Adipose tissue (tissue), 3 donors: ENCODE data around the gene CLRN3. TPM values are rescaled to one million over a fixed set of nuclear protein-coding genes. Genes with fewer than 3 reads are reported as not detected.

Experiments
- H3K27ac ChIP-seq: one replicate; pipeline ENCODE4 v1.5.1; 2013; ENCODE audit warnings: low read depth, low read length
- WGBS, 3 donors: extraction: QIAGEN DNeasy Blood & Tissue Kit; methylation state at CpG; one replicate each; pipeline ENCODE4 v1.1.7; 2013; 5-methylcytosine and 5-hydroxymethylcytosine counted together
- polyA plus RNA-seq, 3 donors: library from polyadenylated mRNA; stranded (reverse); fragments of 200-250 nt; gene quantifications; one replicate each; pipeline ENCODE4 v1.2.3, GENCODE V29; 2013
- donor health status: healthy with polysubstance abuse.
- donor health status: Bipolar disorder and iron deficiency.
- donor health status: healthy.

CLRN3 gene
- polyA plus RNA-seq, 3 donors, result 0.07 TPM; not detected in 1

- no peak overlapping the region for H3K27ac ChIP-seq
- 46 to 60% (median 56%) methylated on average over 4 of the region's 4 CpGs for WGBS, 3 donors
These were observed 60.2 kb downstream of the CLRN3 start for GRCh38 chr10:127832501-127832900.

GRCh38 chr10:127830414-127830813, 62.3 kb downstream of the CLRN3 start:
- no peak overlapping the region for H3K27ac ChIP-seq
- WGBS, 3 donors, result 76 to 91% (median 90%) methylated on average over 4 of the region's 4 CpGs

Other genes starting within 250 kb of the CLRN3 start
- under 1 TPM in 2 of 3 donors, not detected in 1; 0.10 to 0.12 TPM for gene FOXI2, start 155.8 kb downstream of the CLRN3 start, polyA plus RNA-seq
- 10 to 100 TPM in 2 of 3 donors, 1 to 10 TPM in 1; 1.4 to 16.9 (median 10.8) TPM for gene PTPRE, start 14.2 kb upstream of the CLRN3 start, polyA plus RNA-seq
- under 1 TPM; 0.11 to 0.16 (median 0.16) TPM for gene MKI67, start 233.5 kb upstream of the CLRN3 start, polyA plus RNA-seq